ENCODE measurements around the gene SLC4A1.

Gene SLC4A1

DNA sequence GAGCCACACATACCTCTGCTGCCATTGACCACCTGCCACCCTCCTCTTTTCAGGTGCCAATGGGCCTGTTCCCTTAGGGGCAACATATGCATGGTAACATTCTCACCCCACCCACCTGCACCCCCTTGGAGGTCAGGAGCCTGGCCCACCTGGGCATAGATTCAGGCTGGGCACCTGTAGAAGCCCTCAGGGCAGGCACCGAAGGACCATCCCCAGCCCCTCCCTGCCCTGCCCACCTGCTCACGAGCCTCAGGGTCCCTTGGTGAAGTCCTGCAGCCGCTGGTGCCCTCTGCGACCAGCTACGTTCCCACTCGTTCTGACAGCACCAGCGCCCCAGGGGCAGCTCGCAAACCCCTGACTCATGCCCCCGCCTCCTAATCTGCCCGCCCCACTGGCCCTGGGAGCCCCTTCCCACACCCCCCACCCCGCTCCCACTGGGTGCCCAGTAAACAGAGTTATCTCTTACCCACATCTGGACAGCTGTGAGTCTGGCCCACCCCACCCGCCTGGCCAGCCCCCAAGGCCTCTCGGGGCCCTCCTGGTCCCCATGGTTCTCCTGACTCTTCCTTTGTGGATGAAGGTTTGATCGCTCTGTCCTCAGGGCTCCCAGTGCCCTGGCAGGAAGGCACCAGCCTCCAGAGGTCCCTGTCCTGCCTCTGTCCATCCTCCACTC is at the start of gene SLC4A1:
SLC4A1 (minus strand) TSS at position 318 of the 673 bp plus-strand sequence. CDS start 5,269 bp downstream, outside the sequence.
- intact Hi-C loops (cut with DNase I) = no loop called here
- DNase-seq = no peak

DNA sequence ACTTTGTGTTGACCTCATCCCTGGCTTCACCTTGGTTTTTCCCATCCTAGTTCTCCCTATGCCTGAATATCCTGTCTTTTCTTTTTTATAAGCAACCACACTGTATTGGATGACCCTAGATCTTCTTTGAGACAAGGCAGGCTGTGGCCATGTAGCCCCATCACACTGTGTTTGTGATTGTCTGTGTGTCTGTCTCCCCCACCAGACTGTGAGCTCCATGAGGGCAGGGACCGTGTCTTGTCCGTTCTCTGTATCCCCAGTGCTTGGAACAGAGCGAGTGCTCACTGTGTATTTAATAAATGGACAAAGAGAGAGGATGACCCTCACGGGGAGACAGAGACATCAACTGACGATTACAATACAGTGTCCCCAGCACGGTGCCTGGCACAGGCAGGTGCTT is 49.6 kb upstream of the SLC4A1 start:
- peak in 1 of 10 donors; percentile 16 for DNase-seq
- intact Hi-C loops (cut with DNase I) = no loop called here

DNA sequence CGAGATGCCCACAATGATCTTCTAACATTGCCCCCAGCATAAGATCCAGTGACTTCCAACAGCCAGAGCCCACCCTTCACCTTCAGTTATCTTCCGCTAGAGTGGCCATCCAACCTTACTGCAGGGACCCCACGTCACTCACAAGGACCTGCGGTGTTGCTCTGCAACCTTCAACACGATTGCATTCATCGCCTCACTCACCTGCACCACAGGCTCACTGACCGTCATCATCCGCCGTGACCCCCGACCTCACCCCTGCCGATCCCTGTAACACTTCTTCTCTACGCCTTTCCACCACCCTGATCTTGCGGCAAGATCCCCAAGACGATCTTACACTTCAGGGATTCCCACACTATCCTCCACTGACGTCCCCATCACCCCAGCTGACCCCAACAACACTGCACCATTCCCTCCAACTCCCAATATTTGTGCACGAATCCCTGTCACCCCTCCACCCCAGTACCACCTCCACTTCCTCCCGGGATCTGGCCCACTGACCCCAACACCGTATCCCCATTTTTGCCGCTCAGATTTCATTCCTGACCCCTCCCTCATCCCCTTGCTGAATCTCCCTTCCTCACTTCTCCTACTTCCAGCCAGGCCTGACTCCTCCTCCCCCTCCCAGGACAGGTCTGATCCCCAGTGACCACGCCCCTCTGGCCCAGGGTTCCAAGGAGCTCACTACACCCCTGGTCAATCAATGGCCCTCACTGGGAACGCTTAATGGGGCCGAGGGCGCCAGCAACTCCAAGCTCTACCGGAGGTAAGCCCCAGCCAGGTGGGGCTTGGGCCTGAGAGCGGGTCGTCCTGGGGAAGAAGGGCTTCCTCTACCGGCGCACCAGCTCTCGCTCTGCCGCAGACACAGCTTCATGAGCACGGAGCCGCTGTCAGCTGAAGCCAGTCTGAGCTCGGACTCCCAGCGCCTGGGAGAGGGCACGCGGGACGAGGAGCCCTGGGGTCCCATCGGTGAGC is 48.1 kb upstream of the SLC4A1 start:
- intact Hi-C loops (cut with DNase I) = no loop called here
- no peak for DNase-seq

DNA sequence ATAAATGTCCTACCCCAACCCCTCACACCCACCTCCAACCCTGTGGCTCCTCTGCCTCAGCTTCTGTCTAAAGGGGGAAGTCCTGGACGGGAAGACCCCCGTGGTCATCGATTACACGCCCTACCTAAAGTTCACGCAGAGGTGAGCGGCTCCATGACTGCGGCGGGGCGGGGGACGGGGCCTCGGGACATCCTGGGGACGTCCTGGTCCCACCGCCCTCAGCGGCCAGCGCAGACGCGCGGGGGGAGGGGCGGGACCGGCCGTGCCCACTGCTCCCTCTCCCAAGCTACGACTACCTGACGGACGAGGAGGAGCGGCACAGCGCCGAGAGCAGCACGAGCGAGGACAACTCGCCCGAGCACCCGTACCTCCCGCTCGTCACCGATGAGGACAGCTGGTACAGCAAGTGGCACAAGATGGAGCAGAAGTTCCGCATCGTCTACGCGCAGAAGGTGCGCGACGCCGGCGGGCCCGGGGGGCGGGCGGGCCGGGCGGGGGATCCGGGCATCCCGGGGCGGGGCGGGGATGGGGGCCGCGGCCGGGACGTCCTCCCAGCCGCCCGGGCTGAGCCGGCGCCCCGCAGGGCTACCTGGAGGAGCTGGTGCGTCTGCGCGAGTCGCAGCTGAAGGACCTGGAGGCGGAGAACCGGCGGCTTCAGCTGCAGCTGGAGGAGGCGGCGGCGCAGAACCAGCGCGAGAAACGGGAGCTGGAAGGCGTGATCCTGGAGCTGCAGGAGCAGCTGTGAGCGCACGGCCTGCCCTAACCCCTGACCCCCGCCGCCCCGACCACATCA is 47.1 kb upstream of the SLC4A1 start:
- peak in 7 of 10 donors; percentile 52 to 94 (median 65) for DNase-seq
- intact Hi-C loops (cut with DNase I) = no loop called here

DNA sequence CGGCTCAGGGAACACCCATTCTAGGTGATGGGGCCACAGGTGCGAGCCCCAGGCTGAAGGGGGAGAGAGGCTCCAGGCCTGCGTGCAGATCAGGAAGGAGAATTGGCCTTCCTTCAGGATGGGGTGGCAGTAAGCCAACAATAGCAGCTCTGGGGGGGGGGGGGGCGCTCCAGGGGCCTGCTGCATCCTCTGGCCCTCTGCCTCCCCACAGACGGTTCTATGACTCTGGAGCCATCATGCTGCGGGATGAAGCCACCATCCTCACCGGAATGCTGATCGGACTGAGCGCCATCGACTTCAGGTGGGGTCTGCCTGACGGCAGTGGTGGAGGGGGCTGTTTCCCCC is 46.6 kb upstream of the SLC4A1 start:
- intact Hi-C loops (cut with DNase I) = no loop called here
- no peak for DNase-seq

DNA sequence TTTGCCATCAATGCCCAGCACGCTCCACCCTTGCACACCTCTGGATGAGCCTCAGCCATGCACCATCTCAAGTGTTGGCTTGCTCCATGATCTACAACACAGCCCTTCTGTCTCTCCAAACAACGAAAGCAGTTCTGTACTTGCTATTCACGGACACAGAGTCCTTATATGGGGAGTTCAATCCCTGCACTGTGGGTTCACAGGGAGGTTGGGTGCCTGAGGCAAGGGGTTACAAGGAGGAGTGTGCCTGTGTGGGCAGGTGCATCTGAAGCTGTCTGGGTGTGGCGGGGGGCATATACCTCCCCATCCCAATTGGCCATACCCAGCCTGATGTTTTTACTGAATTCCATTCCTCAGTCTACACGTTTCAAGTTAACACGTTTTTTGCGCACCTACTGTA is 46.1 kb upstream of the SLC4A1 start:
- intact Hi-C loops (cut with DNase I) = no loop called here
- DNase-seq = peak in 1 of 10 donors; percentile 19

DNA sequence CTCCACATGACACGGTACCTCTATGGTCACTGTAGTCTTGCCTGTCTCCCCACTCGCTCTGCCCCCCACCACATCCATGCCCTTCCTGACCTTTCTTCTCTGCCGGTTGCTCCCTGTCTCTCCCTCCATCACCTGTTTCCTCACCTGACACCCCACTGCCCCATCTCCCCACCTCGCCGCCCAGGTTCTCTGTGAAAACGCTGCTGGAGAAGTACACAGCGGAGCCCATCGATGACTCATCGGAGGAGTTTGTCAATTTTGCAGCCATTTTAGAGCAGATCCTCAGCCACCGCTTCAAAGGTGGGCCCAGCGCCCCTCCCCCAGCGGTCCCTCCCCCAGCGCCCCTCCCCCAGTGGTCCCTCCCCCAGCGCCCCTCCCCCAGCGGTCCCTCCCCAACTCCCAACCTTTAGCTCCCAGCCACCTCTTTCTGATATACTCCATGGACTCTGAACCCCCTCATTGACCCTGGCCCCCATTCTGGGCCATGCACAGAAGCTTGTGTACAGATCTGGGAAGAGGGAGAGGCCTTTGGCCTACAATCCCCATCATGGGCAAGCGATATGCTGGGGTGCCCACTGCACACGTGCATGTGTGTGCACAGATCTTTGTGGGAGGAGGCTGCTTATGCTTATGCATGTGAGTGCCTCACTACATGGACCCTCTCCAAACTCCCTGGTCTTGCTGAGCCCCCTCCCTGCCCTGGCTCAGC is 44.6 kb upstream of the SLC4A1 start:
- DNase-seq = no peak
- intact Hi-C loops (cut with DNase I) = no loop called here

DNA sequence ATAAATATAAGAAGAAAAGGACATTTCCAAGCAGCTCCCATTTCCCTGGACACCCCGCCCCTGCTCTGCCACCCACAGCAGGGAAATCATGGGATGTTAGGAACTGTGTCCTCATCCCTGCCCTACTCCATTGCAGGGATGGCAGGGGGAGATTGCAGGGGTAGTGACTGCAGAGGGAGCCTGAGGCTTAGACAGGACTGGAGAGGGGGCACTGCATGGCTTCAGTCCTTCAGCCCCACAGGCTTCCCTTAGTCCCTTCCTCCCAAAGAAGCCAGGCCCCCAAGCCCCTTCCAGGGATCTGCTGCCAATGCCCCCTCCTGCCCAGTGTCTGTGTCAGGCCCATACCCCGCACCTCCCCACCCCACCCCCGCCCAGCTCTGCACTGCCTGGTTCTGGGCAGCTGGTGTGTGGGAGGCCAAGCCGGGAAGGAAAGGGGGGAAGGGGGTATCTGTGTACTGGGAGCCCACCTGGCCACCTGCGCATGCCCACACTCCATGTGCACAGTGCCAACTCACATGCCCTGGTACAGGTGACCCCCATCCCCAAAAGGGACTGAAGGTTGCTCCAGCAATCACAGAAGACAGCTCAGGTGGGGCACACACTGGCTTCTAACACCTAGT is 43.7 kb upstream of the SLC4A1 start:
- DNase-seq = peak in 2 of 10 donors; percentile 83
- intact Hi-C loops (cut with DNase I) = no loop called here

DNA sequence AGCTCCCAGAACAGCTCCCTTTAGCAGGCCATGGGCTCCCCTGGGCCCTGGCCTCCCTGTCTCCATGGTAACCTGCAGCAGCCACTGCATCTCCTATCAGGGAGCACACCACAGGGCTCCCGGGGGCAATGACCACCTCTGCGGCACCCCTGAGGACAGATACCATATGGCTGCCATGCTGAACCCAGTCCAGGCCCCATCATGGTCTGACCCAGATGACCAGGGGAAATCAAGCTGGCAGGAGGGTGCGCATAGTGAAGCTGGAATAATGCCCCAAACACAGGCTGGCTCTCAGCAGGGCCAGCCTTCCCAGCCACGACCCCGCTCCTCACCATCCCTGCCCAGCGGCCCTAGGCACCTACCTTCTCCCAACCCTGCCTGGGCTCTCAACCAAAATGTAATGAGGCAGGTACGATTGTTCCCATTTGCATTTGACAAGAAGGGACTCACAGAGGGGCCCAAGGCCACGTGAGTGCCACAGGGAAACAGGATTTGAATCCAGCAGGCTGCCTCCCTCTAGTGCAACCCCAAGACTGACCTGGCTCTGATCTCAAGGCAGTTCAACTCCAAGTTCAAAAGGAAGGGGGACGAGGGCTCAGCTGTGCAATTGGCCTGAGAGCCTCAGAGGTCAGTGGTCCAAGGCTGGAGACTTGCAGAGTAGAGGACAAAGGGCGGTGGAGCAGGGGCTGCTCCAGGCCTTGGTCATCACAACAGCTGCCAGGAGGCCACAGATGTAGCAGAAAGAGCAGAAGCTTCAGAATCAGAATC is 42.9 kb upstream of the SLC4A1 start:
- peak in 1 of 10 donors; percentile 61 for DNase-seq
- intact Hi-C loops (cut with DNase I) = no loop called here

DNA sequence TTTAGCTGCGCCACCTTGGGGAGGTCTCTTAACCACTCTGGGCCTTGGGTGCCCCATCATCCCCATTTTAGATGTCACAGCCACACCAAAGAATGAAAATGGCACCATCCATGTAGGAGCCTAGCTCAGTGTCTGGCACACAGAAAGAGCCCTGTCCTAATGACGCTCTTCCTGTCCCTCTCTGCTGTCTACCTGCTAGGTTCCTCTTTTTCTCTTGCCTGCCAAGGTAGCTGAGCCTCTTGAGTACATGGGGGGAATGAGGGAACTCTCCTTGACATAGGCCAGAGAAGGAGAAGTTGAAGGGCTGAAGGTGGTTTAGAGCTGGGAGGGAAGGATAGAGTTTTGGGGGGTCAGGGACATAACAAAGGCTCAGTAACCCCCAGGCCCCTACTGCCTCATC is 42.3 kb upstream of the SLC4A1 start:
- DNase-seq = no peak
- intact Hi-C loops (cut with DNase I) = no loop called here

DNA sequence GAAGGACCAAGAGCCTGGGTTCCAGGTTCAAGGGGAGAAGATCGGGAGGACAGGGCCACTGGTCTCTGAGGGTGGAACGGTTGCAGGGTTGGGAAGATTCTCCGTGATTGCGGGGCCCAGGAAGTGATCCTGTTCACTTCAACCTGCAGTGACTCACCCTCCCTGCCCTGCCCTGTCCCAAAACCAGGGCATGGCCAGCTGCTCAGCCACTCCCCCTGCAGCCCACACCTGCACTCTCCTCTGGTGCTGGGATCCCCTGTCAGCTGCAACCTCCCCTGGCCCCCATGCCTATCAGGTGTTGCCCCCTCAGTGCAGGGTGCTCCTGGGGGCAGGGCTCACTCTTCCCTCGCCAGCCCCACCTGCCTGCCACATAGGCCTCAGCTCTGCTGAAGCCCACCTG is 41.5 kb upstream of the SLC4A1 start:
- DNase-seq = peak in 1 of 10 donors; percentile 65

DNA sequence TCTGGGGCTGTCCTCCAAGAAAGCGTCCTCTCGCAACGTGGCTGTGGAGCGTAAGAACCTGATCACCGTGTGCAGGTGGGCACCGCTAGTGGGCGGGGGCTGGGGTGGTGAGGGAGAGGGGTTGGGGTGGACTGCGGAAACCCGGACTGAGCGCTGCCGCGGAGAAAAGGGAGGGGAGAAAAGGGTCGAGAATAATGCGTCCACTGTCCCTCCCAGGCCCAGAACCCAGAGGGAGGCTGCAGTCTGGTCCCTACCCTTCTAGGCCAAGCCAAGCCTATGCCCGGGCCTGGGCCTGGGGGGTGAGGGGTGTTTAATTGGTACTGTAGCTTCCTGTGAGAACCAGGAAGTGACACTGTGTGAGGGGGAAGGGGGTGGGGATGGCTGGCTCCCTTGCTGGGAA is 40.9 kb upstream of the SLC4A1 start:
- peak in 8 of 10 donors; percentile 26 to 92 (median 56) for DNase-seq

More for the DNA sequence above, 41.5 kb upstream of the SLC4A1 start:
- intact Hi-C loops (cut with DNase I) = loop anchor here (2.0 kb wide), 1 partner anchor 17 kb away; no protein-coding TSS in a partner anchor

DNA sequence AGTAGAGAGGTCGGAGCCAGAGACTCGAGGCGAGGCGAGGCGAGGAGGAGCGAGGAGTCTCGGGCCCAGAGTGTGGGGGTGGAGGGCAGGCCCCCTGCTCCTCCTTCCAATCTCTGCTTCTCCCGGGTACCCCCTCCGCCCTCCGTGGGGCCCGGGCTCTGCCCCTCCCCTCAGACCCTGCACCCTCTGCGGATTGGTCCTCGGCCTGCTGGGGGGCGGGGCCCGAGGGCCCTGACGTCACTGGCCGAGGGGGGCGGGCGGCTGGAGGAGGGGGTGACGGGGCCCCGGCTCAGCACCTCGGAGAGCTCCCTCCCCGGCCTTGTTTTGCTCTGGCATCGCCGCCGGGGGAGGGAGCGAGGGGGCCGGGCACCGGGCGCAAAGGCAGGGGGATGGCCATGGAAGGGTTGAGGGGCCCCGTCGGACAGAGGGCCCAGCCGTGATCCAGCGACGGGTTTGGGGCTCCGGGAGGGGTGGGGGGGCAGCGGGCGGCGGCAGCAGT is 40.4 kb upstream of the SLC4A1 start, which contains the start of gene RUNDC3A:
RUNDC3A (plus strand) TSS at position 282 of the 499 bp plus-strand sequence. CDS start 232 bp downstream, outside the sequence.
- DNase-seq = peak; percentile 88 to 99 (median 92)
- intact Hi-C loops (cut with DNase I) = loop anchor here (1.0 to 2.0 kb wide), 2 partner anchors 18 to 88 kb away; no protein-coding TSS in a partner anchor

More for the DNA sequence above, 40.9 kb upstream of the SLC4A1 start:
- intact Hi-C loops (cut with DNase I) = loop anchor here (1.0 to 2.0 kb wide), 2 partner anchors 18 to 89 kb away; no protein-coding TSS in a partner anchor

DNA sequence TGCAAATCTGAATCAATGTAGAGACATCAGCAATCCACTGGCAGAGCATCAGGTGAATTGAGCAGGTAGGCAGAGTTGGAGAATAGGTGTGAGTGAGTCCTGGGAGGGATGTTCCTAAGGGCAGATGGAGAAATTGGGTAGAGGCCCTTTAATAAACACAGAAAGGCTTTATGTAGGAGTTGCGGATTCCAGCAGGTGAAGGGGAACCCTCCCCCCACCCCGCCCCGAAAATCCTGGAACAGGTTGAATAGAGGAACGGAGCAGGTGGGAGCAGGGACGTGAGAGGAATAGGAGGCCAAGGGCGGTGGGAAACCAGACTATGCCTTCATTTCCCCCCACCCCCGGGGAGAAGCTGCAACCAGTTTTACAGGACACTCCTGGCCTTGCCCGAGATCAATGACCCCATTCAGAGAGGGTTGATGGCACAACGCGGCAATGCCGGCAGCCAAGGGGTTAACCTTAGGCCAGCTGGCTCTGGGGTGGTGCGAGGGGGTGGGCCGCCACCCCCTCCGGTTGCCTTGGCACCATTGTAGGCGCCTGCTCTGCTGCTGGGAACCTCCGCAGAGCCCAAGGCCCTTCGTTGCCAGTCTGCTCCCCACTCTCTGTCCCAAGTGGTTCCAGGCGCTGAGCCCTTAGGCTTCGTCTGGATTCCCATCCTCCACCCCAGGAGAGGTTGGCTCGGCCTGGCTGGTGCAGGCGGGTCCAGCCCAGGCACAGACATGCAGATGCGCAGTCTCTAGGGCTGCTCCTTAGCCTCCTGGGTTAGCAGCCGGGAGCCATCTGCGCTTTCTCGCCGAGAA is 39.7 kb upstream of the SLC4A1 start:
- intact Hi-C loops (cut with DNase I) = loop anchor here (1.0 to 2.0 kb wide), 2 partner anchors 19 to 87 kb away; no protein-coding TSS in a partner anchor
- peak; percentile 57 to 96 (median 72) for DNase-seq

DNA sequence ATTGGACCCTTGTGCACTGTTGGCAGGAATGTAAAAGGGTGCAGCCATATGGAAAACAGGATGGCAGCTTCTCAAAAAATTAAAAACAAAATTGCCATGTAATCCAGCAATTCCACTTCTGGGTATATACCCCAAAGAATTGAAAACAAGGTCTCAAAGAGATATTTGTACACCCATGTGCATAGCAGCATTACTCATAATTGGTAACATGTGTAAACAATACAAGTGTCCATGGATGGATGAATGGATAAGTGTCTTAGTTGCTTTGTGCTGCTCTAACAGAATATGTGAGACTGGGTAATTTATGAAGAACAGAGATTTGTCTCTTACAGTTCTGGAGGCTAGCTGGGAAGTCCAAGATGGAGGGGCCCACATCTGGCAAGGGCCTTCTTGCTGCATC is 36.7 kb upstream of the SLC4A1 start:
- intact Hi-C loops (cut with DNase I) = no loop called here
- no peak for DNase-seq

DNA sequence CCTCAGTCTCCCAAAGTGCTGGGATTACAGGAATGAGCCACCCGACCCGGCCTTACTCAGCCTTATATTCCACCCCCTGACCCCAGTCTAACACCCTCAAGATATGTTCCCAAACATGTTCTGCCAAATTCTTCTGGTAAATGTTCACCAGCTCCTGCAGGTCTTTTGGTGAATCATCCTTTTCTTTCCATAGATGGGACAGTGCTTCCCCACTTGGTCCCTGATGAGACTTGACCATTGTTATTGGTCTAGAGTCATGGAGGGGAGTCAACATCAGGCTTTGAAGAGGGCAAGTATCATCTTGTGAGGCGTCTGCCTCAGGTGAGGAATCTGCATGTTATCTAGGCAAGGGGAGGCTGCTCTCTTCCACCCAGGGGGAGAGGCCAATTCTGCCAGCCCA is 30.0 kb upstream of the SLC4A1 start:
- intact Hi-C loops (cut with DNase I) = no loop called here

DNA sequence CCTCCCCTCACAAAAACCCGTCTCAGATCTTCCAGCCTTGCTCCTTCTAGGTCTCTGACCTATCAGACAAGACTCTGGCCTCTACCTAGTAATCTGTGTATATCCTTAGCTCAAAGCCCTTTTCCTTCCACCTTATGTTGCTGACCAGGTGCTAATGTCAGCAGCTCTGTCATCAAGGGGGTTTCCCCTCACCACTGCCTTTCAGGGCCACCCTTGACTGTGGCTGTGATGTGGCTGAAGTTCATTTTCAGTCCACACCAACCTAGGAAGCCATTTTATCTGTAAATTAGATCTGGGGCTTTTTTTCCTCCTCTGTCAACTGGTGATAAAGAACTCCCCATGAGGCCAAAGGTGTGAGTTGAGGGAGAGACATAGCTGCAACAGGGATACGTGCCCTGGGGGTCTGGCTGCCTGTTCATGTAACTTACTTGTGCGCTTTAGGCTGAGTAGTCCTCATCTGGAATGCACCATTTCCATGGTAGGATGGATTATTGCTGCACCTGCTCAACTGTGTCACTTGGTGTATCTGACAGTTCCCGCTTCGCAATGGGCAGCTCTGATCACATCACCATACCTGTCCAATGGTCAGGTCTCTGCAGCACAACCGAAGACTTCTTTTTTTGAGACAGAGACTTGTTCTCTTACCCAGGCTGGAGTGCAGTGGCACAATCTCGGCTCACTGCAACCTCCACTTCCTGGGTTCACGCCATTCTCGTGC is 25.7 kb upstream of the SLC4A1 start:
- DNase-seq = peak in 1 of 10 donors; percentile 32
- intact Hi-C loops (cut with DNase I) = no loop called here

More for the DNA sequence above, 30.0 kb upstream of the SLC4A1 start:
- DNase-seq = peak in 1 of 10 donors; percentile 10
